Natural killer cell (primary cell): ENCODE measurements around the gene EXOSC5. TPM values are rescaled to one million over a fixed set of nuclear protein-coding genes. Genes with fewer than 3 reads are reported as not detected.

Experiments used
- ATAC-seq, 3 donors: fragments of 150-1000 bp in 2 of 3; fragments of 200-7000 bp in 1 of 3; cut with Tn5 transposase; 1 replicate in 1 of 3; 2 replicates in 2 of 3; pipeline ENCODE4 v1.10.0; 2021; ENCODE audit warnings: mild to moderate bottlenecking in 2 of 3, moderate library complexity in 2 of 3
- DNase-seq, 2 donors: peaks; one replicate each; pipeline versions ENCODE4 v3.0.0 to v3.0.0-alpha.2; 2013 to 2021; ENCODE audit warnings: mixed read lengths in 1 of 2
- H3K27ac ChIP-seq: one replicate; pipeline ENCODE4 v1.5.1; 2013; ENCODE audit warnings: mild to moderate bottlenecking, low read length
- H3K27me3 ChIP-seq: one replicate; pipeline ENCODE4 v1.6.1; 2013; ENCODE audit warnings: low read length; ENCODE audit not compliant: control insufficient read depth, insufficient read depth
- H3K36me3 ChIP-seq: one replicate; pipeline ENCODE4 v1.6.1; 2013; ENCODE audit warnings: low read length; ENCODE audit not compliant: control insufficient read depth, insufficient read depth
- H3K4me1 ChIP-seq: one replicate; pipeline ENCODE4 v1.6.1; 2013; ENCODE audit warnings: low read length; ENCODE audit not compliant: control insufficient read depth, insufficient read depth
- H3K4me3 ChIP-seq: one replicate; pipeline ENCODE4 v1.5.1; 2013; ENCODE audit warnings: low read length
- H3K9me3 ChIP-seq: one replicate; pipeline ENCODE4 v1.6.1; 2013; ENCODE audit warnings: low read length; ENCODE audit not compliant: control insufficient read depth, insufficient read depth
- H3K27ac Mint-ChIP-seq, 2 donors: one replicate each; pipeline ENCODE4 v1.8.0; 2022; ENCODE audit warnings: mild to moderate bottlenecking in 2 of 2, mixed read lengths in 2 of 2, moderate library complexity in 1 of 2
- H3K27me3 Mint-ChIP-seq, 2 donors: one replicate each; pipeline ENCODE4 v1.8.0; 2022; ENCODE audit warnings: low read depth in 2 of 2, mixed read lengths in 2 of 2
- H3K36me3 Mint-ChIP-seq: one replicate; pipeline ENCODE4 v1.8.0; 2022; ENCODE audit warnings: mixed read lengths
- H3K4me1 Mint-ChIP-seq, 2 donors: one replicate each; pipeline ENCODE4 v1.8.0; 2022; ENCODE audit warnings: mixed read lengths in 2 of 2
- H3K4me3 Mint-ChIP-seq: one replicate; pipeline ENCODE4 v1.8.0; 2022; ENCODE audit warnings: mild to moderate bottlenecking, moderate library complexity, mixed read lengths
- H3K9me3 Mint-ChIP-seq, 2 donors: one replicate each; pipeline ENCODE4 v1.8.0; 2022; ENCODE audit warnings: mixed read lengths in 2 of 2
- CTCF ChIP-seq: fragments of 200-600 bp; IDR thresholded peaks from one replicate; pipeline ENCODE4 v1.8.0; 2022; ENCODE audit warnings: antibody characterized with exemption
- WGBS: methylation state at CpG from one replicate; pipeline ENCODE4 v1.1.7; 2013; ENCODE audit warnings: missing lambda C conversion rate; ENCODE audit not compliant: insufficient coverage; 5-methylcytosine and 5-hydroxymethylcytosine counted together
- intact Hi-C: fragments of 100-400 bp; cut with micrococcal nuclease; formaldehyde crosslinking; loops from one replicate; pipeline ENCODE4 v1.14.2; 2022
- total RNA-seq, 4 donors: library from RNA; stranded (reverse); fragments of 120-200 nt in 1 of 4; gene quantifications; one replicate each; pipeline versions ENCODE4 v1.2.3 to v1.2.4, GENCODE V29; 2013 to 2022

EXOSC5 gene
- total RNA-seq, 3 donors from 2014 or later (not counting 1 experiment from before 2014, with no cell fraction given): 9.0 to 11.6 (median 9.5) TPM

- no peak for DNase-seq
- Mint-ChIP-seq H3K9me3 (no peaks in the 10 kb centered on the region), H3K4me3 (peak overlapping the region; percentile 89), H3K27ac (peak overlapping the region; percentile 98), H3K4me1 (peaks cover 17 to 22% of the 10 kb centered on the region in 2 donors), H3K27me3 (no peaks in the 10 kb centered on the region), H3K36me3 (no peaks in the 10 kb centered on the region)
- no peak for ATAC-seq
- WGBS: 87% methylated on average over 10 of the region's 14 CpGs
- Histone ChIP-seq H3K4me3 (peak overlapping the region; percentile 93), H3K27me3 (no peaks in the 10 kb centered on the region), H3K36me3 (peaks cover 2% of the 10 kb centered on the region), H3K27ac (peak overlapping the region; percentile 99), H3K9me3 (no peaks in the 10 kb centered on the region), H3K4me1 (peaks cover 18% of the 10 kb centered on the region)
- intact Hi-C loops: loop anchor here (1.0 kb wide), 3 partner anchors 10 to 101 kb away; partner anchors contain the start of genes BCKDHA and EXOSC5
- no peak for TF ChIP-seq CTCF
Measured at GRCh38 chr19:41364524-41365391, 32.4 kb downstream of the EXOSC5 start.

- peaks cover 18% of the 10 kb centered on the region for H3K4me1 ChIP-seq
- DNase-seq: peak; percentile 96 to 99
- Mint-ChIP-seq H3K4me1 (peaks cover 17 to 22% of the 10 kb centered on the region in 2 donors), H3K4me3 (peak within 1 kb of the TSS; percentile 89), H3K27ac (peak within 1 kb of the TSS; percentile 98), H3K36me3 (no peaks in the 10 kb centered on the region), H3K9me3 (no peaks in the 10 kb centered on the region), H3K27me3 (no peaks in the 10 kb centered on the region)
- intact Hi-C loops: loop anchor here (1.0 kb wide), 3 partner anchors 10 to 101 kb away; partner anchors contain the start of genes BCKDHA and EXOSC5
- peak within 1 kb of the TSS; percentile 99 for H3K27ac ChIP-seq
- no peaks in the 10 kb centered on the region for H3K9me3 ChIP-seq
- ATAC-seq: peak; percentile 89 to 97 (median 92)
- H3K27me3 ChIP-seq: no peaks in the 10 kb centered on the region
- TF ChIP-seq CTCF: no peak
- H3K4me3 ChIP-seq: peak within 1 kb of the TSS; percentile 93
- under 1% methylated on average over 54 of the region's 56 CpGs for WGBS
- peaks cover 2% of the 10 kb centered on the region for H3K36me3 ChIP-seq
Measured at GRCh38 chr19:41363753-41364523, 33.2 kb downstream of the EXOSC5 start, which contains the start of gene B9D2. B9D2 (minus strand) TSS chr19:41364149; CDS start chr19:41363519, 630 bp downstream.

DNA sequence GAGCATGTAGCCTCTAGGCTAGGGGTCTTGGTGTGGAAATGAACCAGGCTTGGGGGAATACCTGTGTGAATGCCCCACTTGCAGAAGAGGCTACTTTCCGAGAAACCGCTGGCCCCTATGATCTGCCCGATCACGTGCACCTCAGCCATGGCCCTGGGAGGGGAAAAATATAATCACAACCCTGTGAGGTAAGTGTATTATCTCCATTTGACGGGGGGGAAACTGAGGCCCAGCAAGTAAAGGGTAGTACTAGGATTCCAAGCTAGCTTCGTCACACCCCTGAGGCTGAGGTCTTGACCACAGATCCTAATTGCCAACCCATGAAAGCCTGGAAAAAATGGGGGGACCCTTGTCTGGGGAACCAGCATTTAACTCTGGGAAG lies 33.8 kb downstream of the EXOSC5 start:
- Histone ChIP-seq H3K27ac (peak overlapping the region; percentile 99), H3K27me3 (no peaks in the 10 kb centered on the region), H3K4me1 (peaks cover 23% of the 10 kb centered on the region), H3K4me3 (peak overlapping the region; percentile 93), H3K9me3 (no peaks in the 10 kb centered on the region), H3K36me3 (peaks cover 2% of the 10 kb centered on the region)
- no peaks in the 10 kb centered on the region for H3K36me3 Mint-ChIP-seq
- no peak for TF ChIP-seq CTCF
- peak overlapping the region; percentile 89 for H3K4me3 Mint-ChIP-seq
- ATAC-seq (no peak), DNase-seq (peak in 1 of 2 donors; percentile 33)
- intact Hi-C loops: no loop called here
- peak overlapping the region; percentile 98 for H3K27ac Mint-ChIP-seq
- H3K4me1 Mint-ChIP-seq: peaks cover 19 to 25% of the 10 kb centered on the region in 2 donors
- 59% methylated on average over 6 of the region's 6 CpGs for WGBS
- H3K27me3 Mint-ChIP-seq: no peaks in the 10 kb centered on the region
- H3K9me3 Mint-ChIP-seq: no peaks in the 10 kb centered on the region
